BJ (cell line): Measurements from ENCODE around the gene TMED3. TPM values are rescaled to one million over a fixed set of nuclear protein-coding genes. Genes with fewer than 3 reads are reported as not detected.

Source experiments
- CTCF ChIA-PET: fragments of 350-600 bp; formaldehyde crosslinking; extraction: SDS; loops from one replicate; lab custom pipeline; 2021; ENCODE audit warnings: antibody characterized with exemption, inconsistent platforms; lab: Yijun Ruan, JAX
- POLR2A ChIA-PET: fragments of 300-600 bp; sonication (Branson Sonifier 250); formaldehyde crosslinking; extraction: SDS; loops from one replicate; lab custom pipeline; 2021; ENCODE audit warnings: antibody characterized with exemption; lab: Charles Lee
- DNase-seq: peaks from one replicate; pipeline ENCODE4 v3.0.0-alpha.2; 2011; ENCODE audit warnings: low read depth
- H3K27me3 ChIP-seq: 2 replicates; pipeline ENCODE4 v1.6.0; 2011; ENCODE audit warnings: low read length; ENCODE audit not compliant: control insufficient read depth, insufficient read depth
- H3K36me3 ChIP-seq: 2 replicates; pipeline ENCODE4 v1.5.1; 2011; ENCODE audit warnings: low read length; ENCODE audit not compliant: control insufficient read depth, insufficient read depth
- H3K4me3 ChIP-seq: 2 replicates; pipeline ENCODE4 v1.5.1; 2011; ENCODE audit warnings: low read depth, mild to moderate bottlenecking, control low read depth, low read length
- polyA plus RNA-seq: library from polyadenylated mRNA; depleted of rRNA; stranded (reverse); fragments of >200 nt; gene quantifications from 2 replicates; pipeline ENCODE4 v1.2.3, GENCODE V29; 2011
- TF ChIP-seq, protein P1 (sequence below): IDR thresholded peaks from 2 replicates; pipeline ENCODE4 v1.5.1; 2011; ENCODE audit warnings: low read depth, mild to moderate bottlenecking, control low read depth, inconsistent platforms, low read length, moderate library complexity; ENCODE audit not compliant: insufficient read depth

The TMED3 gene
- polyA plus RNA-seq, 1 experiment = 366 TPM

DNA sequence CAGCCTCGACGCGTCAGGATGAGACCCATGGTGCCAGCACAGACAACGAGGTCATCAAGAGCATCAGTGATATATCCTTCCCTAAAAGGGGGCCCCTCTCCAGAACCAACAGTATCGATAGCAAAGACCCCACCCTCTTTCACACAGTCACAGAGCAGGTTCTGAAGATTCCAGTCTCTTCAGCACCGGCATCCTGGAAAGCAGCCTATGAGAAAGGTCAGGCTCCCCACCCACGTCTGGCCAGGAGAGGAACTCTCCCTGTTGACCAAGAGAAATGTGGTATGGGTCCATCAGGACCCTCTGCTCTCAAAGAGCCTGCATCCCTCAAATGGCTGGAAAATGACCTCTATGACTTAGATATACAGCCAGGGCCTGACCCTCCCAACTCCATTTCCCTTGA, 16.8 kb upstream of the TMED3 start:
- Histone ChIP-seq H3K36me3 (no peaks in the 10 kb centered on the region), H3K27me3 (peaks cover under 1% of the 10 kb centered on the region; the same call in 1 of the 2 replicates), H3K4me3 (no peak overlapping the region)
- DNase-seq = no peak
- ChIA-PET CTCF (no interaction called here), POLR2A (no interaction called here)
- TF ChIP-seq, protein P1, sequence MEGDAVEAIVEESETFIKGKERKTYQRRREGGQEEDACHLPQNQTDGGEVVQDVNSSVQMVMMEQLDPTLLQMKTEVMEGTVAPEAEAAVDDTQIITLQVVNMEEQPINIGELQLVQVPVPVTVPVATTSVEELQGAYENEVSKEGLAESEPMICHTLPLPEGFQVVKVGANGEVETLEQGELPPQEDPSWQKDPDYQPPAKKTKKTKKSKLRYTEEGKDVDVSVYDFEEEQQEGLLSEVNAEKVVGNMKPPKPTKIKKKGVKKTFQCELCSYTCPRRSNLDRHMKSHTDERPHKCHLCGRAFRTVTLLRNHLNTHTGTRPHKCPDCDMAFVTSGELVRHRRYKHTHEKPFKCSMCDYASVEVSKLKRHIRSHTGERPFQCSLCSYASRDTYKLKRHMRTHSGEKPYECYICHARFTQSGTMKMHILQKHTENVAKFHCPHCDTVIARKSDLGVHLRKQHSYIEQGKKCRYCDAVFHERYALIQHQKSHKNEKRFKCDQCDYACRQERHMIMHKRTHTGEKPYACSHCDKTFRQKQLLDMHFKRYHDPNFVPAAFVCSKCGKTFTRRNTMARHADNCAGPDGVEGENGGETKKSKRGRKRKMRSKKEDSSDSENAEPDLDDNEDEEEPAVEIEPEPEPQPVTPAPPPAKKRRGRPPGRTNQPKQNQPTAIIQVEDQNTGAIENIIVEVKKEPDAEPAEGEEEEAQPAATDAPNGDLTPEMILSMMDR = no peak

DNA sequence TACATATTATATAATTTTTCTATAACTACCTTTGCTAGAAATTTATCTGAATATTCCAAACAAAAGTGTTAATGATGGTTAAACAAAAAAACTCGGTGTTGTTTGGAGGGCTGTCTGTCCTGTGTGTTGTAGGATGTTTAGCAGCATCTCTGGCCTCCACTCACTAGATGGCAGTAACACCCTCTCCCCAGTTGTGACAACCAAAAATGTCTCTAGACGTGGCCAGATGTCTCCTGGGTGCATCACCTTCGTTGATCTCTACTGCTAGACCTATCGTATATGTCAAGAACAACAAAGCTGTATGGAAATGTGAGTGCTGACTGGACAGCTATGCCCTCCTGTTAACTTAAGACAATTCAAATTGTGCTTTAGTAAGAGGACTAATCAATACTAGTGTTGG, 14.3 kb upstream of the TMED3 start:
- CTCF ChIA-PET = interaction anchor here (1.0 to 1.1 kb wide), 2 partner anchors 9 to 14 kb away, joined by 3 to 5 read pairs; partner anchors contain the start of gene TMED3
- H3K36me3 ChIP-seq = no peaks in the 10 kb centered on the region
- TF ChIP-seq, protein P1 = no peak
- peaks cover 2% of the 10 kb centered on the region; the same call in 1 of the 2 replicates for H3K27me3 ChIP-seq
- POLR2A ChIA-PET = no interaction called here
- H3K4me3 ChIP-seq = no peak overlapping the region
- DNase-seq = no peak

DNA sequence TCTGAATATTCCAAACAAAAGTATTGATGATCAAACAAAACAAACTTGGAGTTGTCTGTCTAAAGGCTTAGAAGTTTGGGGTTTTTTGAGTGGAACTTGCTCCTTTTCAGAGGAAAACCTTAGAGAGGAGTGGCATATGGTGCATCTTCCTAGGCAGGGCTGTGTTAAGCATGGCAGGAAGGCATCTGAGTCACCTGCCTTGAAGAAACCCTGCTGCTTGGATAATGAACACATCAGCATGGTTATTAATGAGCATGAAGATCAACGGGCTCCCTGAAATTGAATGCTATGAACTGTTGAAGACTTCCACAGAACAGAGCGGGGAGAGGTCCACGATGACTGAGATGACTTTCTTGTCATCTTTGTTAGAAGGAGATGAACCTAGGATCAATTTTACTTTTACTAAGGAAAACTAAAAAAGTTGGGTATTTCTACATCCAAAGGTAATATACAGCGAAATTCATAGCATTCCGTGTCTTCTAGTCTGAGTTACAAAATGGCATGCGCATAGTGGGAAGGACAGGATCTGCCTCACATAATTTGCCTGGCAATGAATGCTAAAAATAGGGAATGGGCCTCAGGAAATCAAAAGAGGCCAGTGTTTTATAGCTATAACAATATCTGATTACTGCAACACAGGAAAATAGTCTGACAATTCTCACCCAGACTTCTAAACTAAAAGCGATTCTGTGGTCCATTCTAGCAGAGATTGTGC, 11.6 kb upstream of the TMED3 start:
- POLR2A ChIA-PET = no interaction called here
- TF ChIP-seq, protein P1 = no peak
- H3K4me3 ChIP-seq = no peak overlapping the region
- H3K27me3 ChIP-seq = peaks cover 3% of the 10 kb centered on the region
- H3K36me3 ChIP-seq = no peaks in the 10 kb centered on the region
- CTCF ChIA-PET = interaction anchor here (0.7 kb wide), 1 partner anchor 392 kb away, joined by 3 read pairs; no protein-coding TSS in a partner anchor
- DNase-seq = no peak

DNA sequence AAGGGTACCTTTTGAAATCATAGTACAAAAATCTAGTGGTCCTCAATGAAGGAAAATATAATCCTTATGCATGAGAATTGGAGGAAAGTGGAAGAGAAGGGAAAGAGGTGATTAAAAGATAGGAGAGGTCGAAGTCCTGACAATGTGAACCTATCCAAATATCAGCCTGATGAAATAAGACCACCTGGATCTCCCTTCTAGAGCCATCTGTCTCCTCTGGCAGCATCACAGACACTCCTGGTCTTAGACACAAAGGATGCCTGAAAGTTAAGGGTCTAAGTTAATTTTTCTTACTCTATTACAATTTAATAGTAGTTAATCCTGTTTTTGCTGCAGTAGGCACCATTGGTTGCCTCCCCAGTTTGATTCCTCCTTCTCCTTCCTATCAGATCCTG, 11.1 kb upstream of the TMED3 start:
- H3K27me3 ChIP-seq = peaks cover 3% of the 10 kb centered on the region
- no peaks in the 10 kb centered on the region for H3K36me3 ChIP-seq
- ChIA-PET POLR2A (no interaction called here), CTCF (no interaction called here)
- no peak overlapping the region for H3K4me3 ChIP-seq
- TF ChIP-seq, protein P1 = no peak
- DNase-seq = no peak

DNA sequence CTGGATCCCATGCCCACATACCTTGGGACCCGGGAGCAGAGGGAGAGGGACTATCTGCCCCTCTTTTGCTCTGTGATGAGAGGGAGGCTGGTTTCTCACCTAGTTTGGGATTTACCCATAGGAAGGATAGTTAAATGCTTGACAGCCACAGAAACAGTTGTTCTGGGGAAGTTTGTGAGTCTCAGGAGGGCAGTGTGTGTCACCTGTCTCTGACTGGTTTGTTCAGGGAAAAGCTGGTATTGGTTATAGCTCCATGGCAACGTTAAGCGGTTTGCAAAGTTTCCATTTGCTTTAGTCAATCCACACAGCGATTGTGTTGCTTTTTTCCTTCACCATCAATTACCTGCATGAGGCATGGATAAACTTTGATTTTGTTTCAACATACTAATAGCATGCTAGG, 3.7 kb upstream of the TMED3 start:
- DNase-seq = no peak
- Histone ChIP-seq H3K27me3 (peaks cover 4% of the 10 kb centered on the region; the same call in 1 of the 2 replicates), H3K4me3 (no peak overlapping the region), H3K36me3 (no peaks in the 10 kb centered on the region)
- TF ChIP-seq, protein P1 = no peak
- ChIA-PET CTCF (no interaction called here), POLR2A (no interaction called here)
